Gastrocnemius medialis (tissue), 4 donors: ENCODE data around the gene ATE1. TPM values are rescaled to one million over a fixed set of nuclear protein-coding genes. Genes with fewer than 3 reads are reported as not detected.

Experiments
- ATAC-seq, 2 donors: fragments of 150-250 bp; one replicate each; pipeline ENCODE4 v1.9.1; 2016
- DNase-seq, 2 donors: peaks; one replicate each; pipeline ENCODE4 v3.0.0-alpha.2; 2019
- H3K27ac ChIP-seq, 4 donors: fragments of 200-600 bp; sonication (generic); 1 replicate in 1 of 4; 2 replicates in 3 of 4; pipeline ENCODE4 v1.5.1; 2016 to 2018; ENCODE audit warnings: mild to moderate bottlenecking in 2 of 4, moderate library complexity in 1 of 4
- H3K27me3 ChIP-seq, 3 donors: fragments of 200-600 bp; sonication (generic) in 2 of 3; 1 replicate in 1 of 3; 2 replicates in 2 of 3; pipeline versions ENCODE4 v1.5.1 to v1.6.0; 2016 to 2019; ENCODE audit warnings: mild to moderate bottlenecking in 1 of 3, moderate library complexity in 1 of 3
- H3K36me3 ChIP-seq, 2 donors: fragments of 200-600 bp; sonication (generic) in 1 of 2; one replicate each; pipeline ENCODE4 v1.5.1; 2017 to 2018
- H3K4me1 ChIP-seq, 2 donors: fragments of 200-600 bp; sonication (generic) in 1 of 2; one replicate each; pipeline ENCODE4 v1.5.1; 2016 to 2017; ENCODE audit warnings: mild to moderate bottlenecking in 2 of 2
- H3K4me3 ChIP-seq, 4 donors: fragments of 200-600 bp; sonication (generic) in 3 of 4; 1 replicate in 1 of 4; 2 replicates in 3 of 4; pipeline ENCODE4 v1.5.1; 2016 to 2019; ENCODE audit warnings: mild to moderate bottlenecking in 2 of 4
- H3K9me3 ChIP-seq, 3 donors: fragments of 200-600 bp; sonication (generic) in 2 of 3; 1 replicate in 1 of 3; 2 replicates in 2 of 3; pipeline ENCODE4 v1.5.1; 2016 to 2019
- POLR2A ChIP-seq, 2 donors: fragments of 450-650 bp; IDR thresholded peaks; one replicate each; pipeline ENCODE4 v1.6.1; 2017; ENCODE audit warnings: antibody characterized with exemption in 2 of 2, mild to moderate bottlenecking in 2 of 2, moderate library complexity in 2 of 2
- in situ Hi-C, 4 donors: fragments of 200-750 bp; cut with MboI; loops; one replicate each; pipeline versions ENCODE4 v1.15.0 to v1.8.0; 2017; ENCODE audit warnings: low sequenced_read_pairs in 4 of 4
- intact Hi-C: fragments of 100-400 bp; cut with DNase I; formaldehyde crosslinking; loops from one replicate; pipeline ENCODE4 v1.15.1; 2023; ENCODE audit warnings: low total_unique reads
- total RNA-seq, 4 donors: library from RNA; depleted of rRNA; stranded (reverse); fragments of >200 nt; gene quantifications; one replicate each; pipeline versions ENCODE4 v1.1.0 to v1.2.3, GENCODE V29; 2016
- TF ChIP-seq, protein P1 (sequence below), 5 experiments: fragments of 450-650 bp in 3 of 5; fragments of 200-600 bp in 2 of 5; sonication (generic) in 2 of 5; IDR thresholded peaks in 4 of 5; conservative IDR thresholded peaks in 1 of 5; 1 replicate in 4 of 5; 2 replicates in 1 of 5; pipeline ENCODE4 v1.5.1; 2016 to 2019; ENCODE audit warnings: antibody characterized with exemption in 5 of 5, mild to moderate bottlenecking in 3 of 5, moderate library complexity in 3 of 5

ATE1 gene
- total RNA-seq, 4 donors from 2014 or later, result 34.3 to 57.6 (median 39.4) TPM

DNA sequence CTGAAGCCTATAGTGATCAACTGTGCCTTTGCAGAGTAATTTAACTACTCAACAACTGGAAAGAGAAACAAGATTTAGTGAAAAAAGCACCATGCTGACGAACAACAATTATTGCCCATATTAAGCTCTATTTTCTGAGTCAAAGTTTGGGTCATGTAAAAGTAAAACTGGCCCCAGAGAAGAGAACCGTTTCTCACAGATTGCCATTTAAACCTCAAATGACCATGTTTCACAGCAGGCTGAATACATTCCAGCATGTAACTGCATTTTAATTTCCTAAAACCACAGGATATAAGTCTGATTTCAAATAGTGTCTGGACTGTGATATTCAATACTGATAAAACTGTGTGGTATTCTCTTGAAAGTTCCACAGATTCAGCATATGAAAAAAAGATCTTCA, 140.7 kb downstream of the ATE1 start:
- DNase-seq (no peak), ATAC-seq (no peak)
- intact Hi-C loops (no loop called here), in situ Hi-C loops (no loop called here)
- TF ChIP-seq, protein P1, sequence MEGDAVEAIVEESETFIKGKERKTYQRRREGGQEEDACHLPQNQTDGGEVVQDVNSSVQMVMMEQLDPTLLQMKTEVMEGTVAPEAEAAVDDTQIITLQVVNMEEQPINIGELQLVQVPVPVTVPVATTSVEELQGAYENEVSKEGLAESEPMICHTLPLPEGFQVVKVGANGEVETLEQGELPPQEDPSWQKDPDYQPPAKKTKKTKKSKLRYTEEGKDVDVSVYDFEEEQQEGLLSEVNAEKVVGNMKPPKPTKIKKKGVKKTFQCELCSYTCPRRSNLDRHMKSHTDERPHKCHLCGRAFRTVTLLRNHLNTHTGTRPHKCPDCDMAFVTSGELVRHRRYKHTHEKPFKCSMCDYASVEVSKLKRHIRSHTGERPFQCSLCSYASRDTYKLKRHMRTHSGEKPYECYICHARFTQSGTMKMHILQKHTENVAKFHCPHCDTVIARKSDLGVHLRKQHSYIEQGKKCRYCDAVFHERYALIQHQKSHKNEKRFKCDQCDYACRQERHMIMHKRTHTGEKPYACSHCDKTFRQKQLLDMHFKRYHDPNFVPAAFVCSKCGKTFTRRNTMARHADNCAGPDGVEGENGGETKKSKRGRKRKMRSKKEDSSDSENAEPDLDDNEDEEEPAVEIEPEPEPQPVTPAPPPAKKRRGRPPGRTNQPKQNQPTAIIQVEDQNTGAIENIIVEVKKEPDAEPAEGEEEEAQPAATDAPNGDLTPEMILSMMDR (IDR thresholded peaks at IDR 0.05 in 4 of 5, conservative IDR thresholded peaks at IDR 0.05 in 1 of 5), result no peak
- no peak for TF ChIP-seq POLR2A (IDR thresholded peaks at IDR 0.05)
- Histone ChIP-seq H3K27ac (no peak overlapping the region), H3K36me3 (peaks cover 0 to 19% of the 10 kb centered on the region in 2 donors), H3K9me3 (no peaks in the 10 kb centered on the region), H3K27me3 (no peaks in the 10 kb centered on the region), H3K4me3 (no peak overlapping the region), H3K4me1 (no peaks in the 10 kb centered on the region)

DNA sequence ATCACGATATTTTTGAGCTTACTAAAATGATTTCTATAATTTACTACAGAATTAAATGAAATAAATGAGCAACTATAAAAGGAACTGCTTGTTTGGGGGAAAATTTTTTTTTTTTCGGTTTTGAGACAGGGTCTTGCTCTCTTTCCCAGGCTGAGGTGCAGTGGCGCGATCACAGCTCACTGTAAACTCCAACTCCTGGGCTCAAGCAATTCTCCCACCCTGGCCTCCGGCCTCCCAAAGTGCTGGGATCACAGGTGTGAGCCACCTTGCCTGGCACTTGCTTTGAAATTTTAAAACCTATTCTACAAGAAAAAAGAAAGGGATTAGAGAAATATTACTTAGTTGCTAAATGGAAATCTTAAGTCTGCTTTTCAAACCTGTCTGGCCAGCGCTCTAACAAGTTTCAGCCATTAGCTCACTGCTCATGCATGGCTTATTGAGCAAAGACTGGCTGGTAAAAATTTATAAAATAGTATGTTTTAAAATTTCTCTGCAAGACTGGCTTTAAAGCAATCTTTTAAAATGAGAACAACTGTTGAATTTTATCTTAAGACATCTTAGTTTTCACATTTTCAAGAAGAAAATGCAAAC, 144.0 kb downstream of the ATE1 start:
- H3K36me3 ChIP-seq, result peaks cover 0 to 8% of the 10 kb centered on the region in 2 donors
- TF ChIP-seq, protein P1 (IDR thresholded peaks at IDR 0.05 in 4 of 5, conservative IDR thresholded peaks at IDR 0.05 in 1 of 5), result no peak
- TF ChIP-seq POLR2A (IDR thresholded peaks at IDR 0.05), result no peak
- H3K4me1 ChIP-seq, result no peaks in the 10 kb centered on the region
- in situ Hi-C loops, result no loop called here
- no peak for DNase-seq
- no peaks in the 10 kb centered on the region for H3K9me3 ChIP-seq
- no peak overlapping the region for H3K4me3 ChIP-seq
- no peak overlapping the region for H3K27ac ChIP-seq
- intact Hi-C loops, result no loop called here
- H3K27me3 ChIP-seq, result no peaks in the 10 kb centered on the region
- no peak for ATAC-seq

DNA sequence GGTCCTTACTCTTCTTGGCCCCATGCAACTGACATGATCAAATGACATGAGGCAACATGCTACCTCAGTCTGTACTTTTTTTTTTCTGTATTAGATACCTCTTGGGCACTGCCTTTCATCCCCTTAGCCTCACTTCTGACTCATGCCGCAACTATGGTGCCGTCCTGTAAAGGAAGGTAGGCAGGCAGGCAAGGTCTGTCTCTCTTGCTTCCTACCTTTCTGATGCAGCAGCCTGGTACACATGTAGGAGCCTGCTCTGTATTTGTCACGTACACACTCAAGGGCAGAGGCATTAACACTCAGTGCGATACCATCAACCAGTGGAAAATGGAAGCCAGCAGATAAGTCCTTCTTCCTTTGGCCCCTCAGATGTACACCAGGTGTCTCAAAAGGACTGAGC, 146.7 kb downstream of the ATE1 start:
- in situ Hi-C loops (no loop called here), intact Hi-C loops (no loop called here)
- TF ChIP-seq, protein P1 (IDR thresholded peaks at IDR 0.05 in 4 of 5, conservative IDR thresholded peaks at IDR 0.05 in 1 of 5), result no peak
- no peak for TF ChIP-seq POLR2A (IDR thresholded peaks at IDR 0.05)
- no peaks in the 10 kb centered on the region for H3K9me3 ChIP-seq
- ATAC-seq (no peak), DNase-seq (no peak)
- no peak overlapping the region for H3K4me3 ChIP-seq
- H3K4me1 ChIP-seq, result no peaks in the 10 kb centered on the region
- H3K36me3 ChIP-seq, result peaks cover 0 to 4% of the 10 kb centered on the region in 2 donors
- H3K27ac ChIP-seq, result no peak overlapping the region
- H3K27me3 ChIP-seq, result no peaks in the 10 kb centered on the region

DNA sequence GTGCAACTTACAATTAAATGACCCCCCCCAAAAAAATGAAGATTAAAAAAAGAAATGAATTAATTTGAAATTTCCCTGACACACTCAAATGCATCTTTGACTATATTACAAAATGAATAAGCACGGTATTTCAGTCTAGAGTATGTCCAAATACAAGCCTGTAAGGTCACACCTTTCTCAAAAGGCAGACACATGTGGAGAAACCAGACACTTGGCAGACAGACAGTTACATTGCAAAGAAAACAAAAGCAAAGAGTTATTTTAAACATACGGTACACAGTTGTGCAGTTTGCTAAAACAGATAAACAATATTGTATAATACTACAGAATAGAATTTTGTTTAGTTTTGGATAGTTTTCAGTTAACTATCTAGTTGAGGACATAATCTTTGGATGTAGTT, 153.0 kb downstream of the ATE1 start:
- no peaks in the 10 kb centered on the region for H3K27me3 ChIP-seq
- peak overlapping the region in 3 of 4 donors; percentile 20 to 30 (median 25) for H3K27ac ChIP-seq
- ATAC-seq (peak; percentile 84 to 92), DNase-seq (peak in 1 of 2 donors; percentile 13)
- TF ChIP-seq POLR2A (IDR thresholded peaks at IDR 0.05), result no peak
- TF ChIP-seq, protein P1 (IDR thresholded peaks at IDR 0.05 in 4 of 5, conservative IDR thresholded peaks at IDR 0.05 in 1 of 5), result no peak
- no peak overlapping the region for H3K4me3 ChIP-seq
- H3K36me3 ChIP-seq, result no peaks in the 10 kb centered on the region
- intact Hi-C loops, result no loop called here
- no peaks in the 10 kb centered on the region for H3K9me3 ChIP-seq
- in situ Hi-C loops, result no loop called here
- peaks cover 6 to 7% of the 10 kb centered on the region in 2 donors for H3K4me1 ChIP-seq

DNA sequence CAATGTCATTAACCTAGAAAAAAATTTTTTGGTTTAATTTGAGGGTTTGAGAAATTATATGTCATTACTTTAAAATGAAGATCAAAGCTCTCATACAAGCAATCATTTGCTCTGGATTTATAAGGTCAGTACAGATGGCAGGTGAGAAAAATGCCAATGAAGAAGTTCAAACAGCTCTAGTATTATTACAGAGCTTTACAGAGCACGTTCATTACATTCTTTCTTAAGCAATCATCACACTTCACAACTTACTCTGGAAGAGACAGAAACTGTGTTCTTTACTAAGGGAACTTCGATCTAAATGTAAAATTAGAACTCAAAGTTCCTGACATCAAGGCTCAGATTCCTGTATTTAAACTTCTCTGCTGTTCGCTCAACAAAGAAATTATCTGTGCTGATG, 153.4 kb downstream of the ATE1 start:
- H3K27ac ChIP-seq, result peak overlapping the region in 3 of 4 donors; percentile 20 to 28 (median 25)
- H3K27me3 ChIP-seq, result no peaks in the 10 kb centered on the region
- TF ChIP-seq POLR2A (IDR thresholded peaks at IDR 0.05), result no peak
- intact Hi-C loops (no loop called here), in situ Hi-C loops (no loop called here)
- no peak for ATAC-seq
- no peak for DNase-seq
- H3K36me3 ChIP-seq, result no peaks in the 10 kb centered on the region
- no peaks in the 10 kb centered on the region for H3K9me3 ChIP-seq
- H3K4me1 ChIP-seq, result peaks cover 6 to 7% of the 10 kb centered on the region in 2 donors
- H3K4me3 ChIP-seq, result no peak overlapping the region
